ENCODE measurements around the gene AFAP1L2.

Gene AFAP1L2

GRCh38 chr10:114252092-114252491 lies 152.2 kb downstream of the AFAP1L2 start:
- Mint-ChIP-seq H3K9me3 (no peaks in the 10 kb centered on the region), H3K36me3 (ENCODE audit: low read depth) (no peaks in the 10 kb centered on the region), H3K27ac (no peak overlapping the region), H3K27me3 (peaks cover 17% of the 10 kb centered on the region), H3K4me3 (no peak overlapping the region), H3K4me1 (ENCODE audit: low read depth) (no peaks in the 10 kb centered on the region)
- no peak for DNase-seq

DNA sequence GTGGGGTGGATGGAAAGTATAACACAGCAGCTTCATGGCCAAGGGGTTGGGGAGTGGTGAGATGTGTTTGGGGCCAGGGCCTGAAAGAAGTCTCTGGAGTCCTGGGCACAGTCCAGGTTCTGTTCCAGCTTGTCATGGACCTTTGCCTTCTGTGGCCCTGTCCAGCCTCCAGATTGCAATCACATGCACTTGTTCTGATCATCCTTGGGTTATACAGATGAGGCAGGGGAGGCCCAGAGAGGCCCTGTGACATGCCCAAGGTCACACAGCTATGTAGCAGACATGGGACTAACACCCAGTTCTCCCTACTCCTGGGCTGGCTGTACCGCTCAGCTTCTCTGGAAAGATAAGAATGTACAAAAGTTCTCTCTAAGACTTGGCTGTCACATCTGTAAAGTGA lies 153.6 kb downstream of the AFAP1L2 start:
- Mint-ChIP-seq H3K27me3 (peaks cover 18% of the 10 kb centered on the region), H3K36me3 (ENCODE audit: low read depth) (no peaks in the 10 kb centered on the region), H3K27ac (no peak overlapping the region), H3K4me1 (ENCODE audit: low read depth) (no peaks in the 10 kb centered on the region), H3K4me3 (no peak overlapping the region), H3K9me3 (no peaks in the 10 kb centered on the region)
- no peak for DNase-seq

GRCh38 chr10:114250236-114250635 lies 154.1 kb downstream of the AFAP1L2 start:
- no peaks in the 10 kb centered on the region for H3K36me3 Mint-ChIP-seq (ENCODE audit: low read depth)
- H3K4me3 Mint-ChIP-seq: no peak overlapping the region
- H3K27me3 Mint-ChIP-seq: peaks cover 23% of the 10 kb centered on the region
- H3K27ac Mint-ChIP-seq: no peak overlapping the region
- H3K4me1 Mint-ChIP-seq (ENCODE audit: low read depth): no peaks in the 10 kb centered on the region
- no peaks in the 10 kb centered on the region for H3K9me3 Mint-ChIP-seq
- no peak for DNase-seq

GRCh38 chr10:114246679-114247305 lies 157.5 kb downstream of the AFAP1L2 start:
- H3K4me3 Mint-ChIP-seq: no peak overlapping the region
- H3K27me3 Mint-ChIP-seq: peaks cover 42% of the 10 kb centered on the region
- H3K27ac Mint-ChIP-seq: no peak overlapping the region
- H3K4me1 Mint-ChIP-seq (ENCODE audit: low read depth): no peaks in the 10 kb centered on the region
- no peaks in the 10 kb centered on the region for H3K9me3 Mint-ChIP-seq
- H3K36me3 Mint-ChIP-seq (ENCODE audit: low read depth): no peaks in the 10 kb centered on the region
- no peak for DNase-seq

DNA sequence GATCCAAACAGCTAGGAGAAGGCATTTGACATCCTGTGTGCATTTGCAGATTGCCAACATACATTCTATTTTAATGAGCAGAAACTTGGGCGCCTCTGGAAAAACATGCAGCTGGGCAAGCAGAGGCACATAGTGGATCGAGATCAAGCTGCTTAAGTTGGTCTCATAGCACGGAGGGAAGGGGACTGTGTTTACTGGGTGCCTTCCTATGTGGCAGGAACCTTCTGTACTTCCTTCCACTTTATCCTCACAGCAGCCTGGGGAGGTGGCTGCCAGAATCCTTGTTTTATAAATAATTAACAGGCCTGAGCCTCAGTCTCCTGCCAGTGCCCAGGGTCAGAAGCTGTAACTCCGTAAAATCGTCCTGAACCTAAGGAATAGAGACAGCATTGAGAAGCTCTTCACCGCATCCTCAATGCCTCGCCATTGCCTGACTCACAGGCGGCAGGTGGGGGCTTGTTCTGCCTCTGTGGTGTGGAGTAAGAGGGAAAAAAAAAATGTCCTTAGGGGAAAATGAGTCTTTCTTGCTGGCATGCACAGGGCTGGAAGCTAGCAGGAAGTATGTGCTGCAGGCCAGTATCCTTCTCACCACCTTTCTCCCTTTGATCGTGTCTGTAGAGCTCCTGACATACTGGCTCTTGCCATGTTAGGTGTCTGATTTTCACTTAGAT lies 159.0 kb downstream of the AFAP1L2 start:
- Mint-ChIP-seq H3K4me1 (ENCODE audit: low read depth) (no peaks in the 10 kb centered on the region), H3K27me3 (peaks cover 56% of the 10 kb centered on the region), H3K27ac (no peak overlapping the region), H3K9me3 (no peaks in the 10 kb centered on the region), H3K4me3 (no peak overlapping the region), H3K36me3 (ENCODE audit: low read depth) (no peaks in the 10 kb centered on the region)
- DNase-seq: no peak

Measured in activated T-cell treated with anti-CD3 and anti-CD28 coated beads, Interleukin-2, amount 50 U/mL, for 24 hours (primary cell).